ENCODE data around the gene SDK1.

- TF ChIP-seq POLR2A (IDR thresholded peaks at IDR 0.05; ENCODE audit: low read length) (no peak), GATA1 (IDR thresholded peaks at IDR 0.05; ENCODE audit: low read depth, low read length) (no peak)
Measured at GRCh38 chr7:3304131-3304530, 3.1 kb downstream of the SDK1 start.
